Right atrium auricular region (tissue), 2 donors: ENCODE measurements around the gene CRYM. TPM values are rescaled to one million over a fixed set of nuclear protein-coding genes. Genes with fewer than 3 reads are reported as not detected.

Experiments used
- DNase-seq: peaks from one replicate; pipeline ENCODE4 v3.0.0-alpha.2; 2019; ENCODE audit warnings: low spot score
- H3K27ac ChIP-seq, 2 donors: fragments of 200-600 bp; sonication (generic); 1 replicate in 1 of 2; 2 replicates in 1 of 2; pipeline ENCODE4 v1.5.1; 2016 to 2019
- H3K27me3 ChIP-seq, 2 donors: fragments of 200-600 bp; sonication (generic); one replicate each; pipeline versions ENCODE4 v1.5.1 to v1.6.0; 2017 to 2019
- H3K36me3 ChIP-seq: fragments of 200-600 bp; sonication (generic); one replicate; pipeline ENCODE4 v1.5.1; 2016
- H3K4me1 ChIP-seq, 2 donors: fragments of 200-600 bp; sonication (generic); one replicate each; pipeline versions ENCODE4 v1.5.1 to v1.6.0; 2017 to 2019
- H3K4me3 ChIP-seq, 2 donors: fragments of 200-600 bp; sonication (generic); 1 replicate in 1 of 2; 2 replicates in 1 of 2; pipeline ENCODE4 v1.5.1; 2017 to 2019; ENCODE audit warnings: mild to moderate bottlenecking in 1 of 2, moderate library complexity in 1 of 2
- H3K9me3 ChIP-seq, 2 donors: fragments of 200-600 bp; sonication (generic); one replicate each; pipeline ENCODE4 v1.5.1; 2019
- CTCF ChIP-seq, 2 donors: fragments of 200-600 bp; sonication (generic); IDR thresholded peaks; one replicate each; pipeline ENCODE4 v1.5.1; 2019; ENCODE audit warnings: antibody characterized with exemption in 2 of 2
- total RNA-seq, 2 donors: library from RNA; depleted of rRNA; stranded (reverse); fragments of >200 nt; gene quantifications; one replicate each; pipeline ENCODE4 v1.1.0, GENCODE V29; 2016

CRYM gene
- total RNA-seq, 2 donors from 2014 or later = 77.7 to 91.1 TPM

GRCh38 chr16:21244518-21245215 lies 33.4 kb downstream of the CRYM start:
- Histone ChIP-seq H3K27me3 (no peaks in the 10 kb centered on the region), H3K9me3 (no peaks in the 10 kb centered on the region), H3K27ac (no peak overlapping the region), H3K4me3 (no peak overlapping the region), H3K36me3 (no peaks in the 10 kb centered on the region), H3K4me1 (peaks cover 0 to 17% of the 10 kb centered on the region in 2 donors)
- DNase-seq = no peak
- TF ChIP-seq CTCF (IDR thresholded peaks at IDR 0.05) = no peak

- Histone ChIP-seq H3K9me3 (no peaks in the 10 kb centered on the region), H3K36me3 (no peaks in the 10 kb centered on the region), H3K4me3 (no peak overlapping the region), H3K27ac (no peak overlapping the region), H3K4me1 (peaks cover 0 to 16% of the 10 kb centered on the region in 2 donors), H3K27me3 (no peaks in the 10 kb centered on the region)
- no peak for TF ChIP-seq CTCF (IDR thresholded peaks at IDR 0.05)
- DNase-seq = no peak
These were observed 35.3 kb downstream of the CRYM start for GRCh38 chr16:21242756-21243155.

GRCh38 chr16:21239646-21240045 lies 38.4 kb downstream of the CRYM start:
- Histone ChIP-seq H3K4me3 (no peak overlapping the region), H3K27ac (no peak overlapping the region), H3K36me3 (no peaks in the 10 kb centered on the region), H3K9me3 (no peaks in the 10 kb centered on the region), H3K27me3 (no peaks in the 10 kb centered on the region), H3K4me1 (peaks cover 0 to 2% of the 10 kb centered on the region in 2 donors)
- DNase-seq = no peak
- no peak for TF ChIP-seq CTCF (IDR thresholded peaks at IDR 0.05)

GRCh38 chr16:21236831-21237230 lies 41.3 kb downstream of the CRYM start:
- Histone ChIP-seq H3K27me3 (no peaks in the 10 kb centered on the region), H3K9me3 (no peaks in the 10 kb centered on the region), H3K4me3 (no peak overlapping the region), H3K4me1 (no peaks in the 10 kb centered on the region), H3K27ac (no peak overlapping the region), H3K36me3 (no peaks in the 10 kb centered on the region)
- no peak for DNase-seq
- TF ChIP-seq CTCF (IDR thresholded peaks at IDR 0.05) = no peak

GRCh38 chr16:21235199-21235585 lies 42.9 kb downstream of the CRYM start:
- TF ChIP-seq CTCF (IDR thresholded peaks at IDR 0.05) = no peak
- Histone ChIP-seq H3K27ac (no peak overlapping the region), H3K9me3 (no peaks in the 10 kb centered on the region), H3K36me3 (no peaks in the 10 kb centered on the region), H3K27me3 (no peaks in the 10 kb centered on the region), H3K4me1 (no peaks in the 10 kb centered on the region), H3K4me3 (no peak overlapping the region)
- no peak for DNase-seq
